HG02884 (cell line): ENCODE measurements around the gene CD200.

Experiments
- ATAC-seq: cut with Tn5 transposase; IDR thresholded peaks from one replicate; pipeline ENCODE4 v1.9.1; 2021; ENCODE audit warnings: mild to moderate bottlenecking, moderate library complexity; ENCODE audit not compliant: unreplicated experiment

The CD200 gene

DNA sequence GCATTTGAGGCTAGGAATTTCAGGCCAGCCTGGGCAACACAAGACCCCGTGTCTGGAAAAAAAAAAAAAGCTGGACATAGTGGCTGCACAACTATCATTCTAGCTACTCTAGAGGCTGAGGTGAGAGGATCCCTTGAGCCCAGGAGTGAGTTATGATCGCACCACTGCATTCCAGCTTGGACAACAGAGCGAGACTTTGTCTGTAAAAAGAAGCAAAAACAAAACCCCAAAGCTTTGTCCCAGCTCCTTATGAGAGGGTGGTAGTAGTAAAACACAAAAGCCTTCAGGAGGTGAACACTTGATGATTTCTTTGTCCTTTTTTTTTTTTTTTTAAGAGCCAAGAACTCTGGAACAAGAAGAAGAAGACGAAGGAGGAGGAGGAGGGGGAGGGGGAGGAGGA, 1.1 kb upstream of the CD200 start:
- ATAC-seq, result no peak

DNA sequence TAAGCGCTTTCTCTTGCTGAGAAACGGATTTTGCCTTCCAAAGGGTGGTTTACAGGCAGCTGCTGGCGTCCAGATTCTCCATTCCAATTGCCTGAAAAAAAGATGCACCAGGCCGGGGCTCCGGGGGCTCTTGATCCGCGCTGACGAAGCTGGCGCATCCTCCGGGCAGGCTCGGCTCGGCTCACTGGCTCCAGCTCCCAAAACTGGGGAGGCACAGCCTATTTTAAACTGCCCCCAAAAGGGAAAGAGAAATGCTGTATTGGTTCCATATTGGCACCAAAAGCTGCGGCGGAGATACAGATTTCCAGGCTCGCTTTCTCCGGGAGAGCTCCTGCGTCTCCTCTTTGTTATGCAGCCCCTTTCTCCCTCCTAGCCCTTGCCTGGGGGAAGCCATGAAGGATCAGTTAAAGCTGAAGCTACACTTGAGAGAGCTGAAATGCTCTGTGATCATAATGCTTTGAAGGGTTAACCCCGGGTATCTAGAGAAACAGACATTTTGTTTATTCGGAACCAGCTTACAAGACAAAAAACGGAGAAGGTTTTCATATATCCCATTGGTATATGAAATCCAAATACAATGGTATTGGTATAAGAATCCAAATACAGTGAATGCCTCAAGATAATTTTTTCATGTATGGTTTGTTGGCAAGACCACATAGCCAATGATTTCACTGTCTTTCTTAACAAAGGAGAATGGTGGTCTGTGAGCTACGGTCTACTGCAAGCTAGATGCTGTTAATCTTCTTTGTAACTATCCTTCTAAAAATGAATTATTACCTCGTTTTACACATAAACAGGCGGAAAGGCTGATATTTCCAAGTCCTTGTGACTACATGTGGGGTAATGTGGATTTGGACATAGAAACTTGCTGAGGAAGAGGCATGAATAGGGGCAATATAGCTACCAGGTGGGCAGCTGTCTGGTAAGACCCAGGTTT, 693 bp downstream of the CD200 start:
- ATAC-seq, result peak; percentile 32

DNA sequence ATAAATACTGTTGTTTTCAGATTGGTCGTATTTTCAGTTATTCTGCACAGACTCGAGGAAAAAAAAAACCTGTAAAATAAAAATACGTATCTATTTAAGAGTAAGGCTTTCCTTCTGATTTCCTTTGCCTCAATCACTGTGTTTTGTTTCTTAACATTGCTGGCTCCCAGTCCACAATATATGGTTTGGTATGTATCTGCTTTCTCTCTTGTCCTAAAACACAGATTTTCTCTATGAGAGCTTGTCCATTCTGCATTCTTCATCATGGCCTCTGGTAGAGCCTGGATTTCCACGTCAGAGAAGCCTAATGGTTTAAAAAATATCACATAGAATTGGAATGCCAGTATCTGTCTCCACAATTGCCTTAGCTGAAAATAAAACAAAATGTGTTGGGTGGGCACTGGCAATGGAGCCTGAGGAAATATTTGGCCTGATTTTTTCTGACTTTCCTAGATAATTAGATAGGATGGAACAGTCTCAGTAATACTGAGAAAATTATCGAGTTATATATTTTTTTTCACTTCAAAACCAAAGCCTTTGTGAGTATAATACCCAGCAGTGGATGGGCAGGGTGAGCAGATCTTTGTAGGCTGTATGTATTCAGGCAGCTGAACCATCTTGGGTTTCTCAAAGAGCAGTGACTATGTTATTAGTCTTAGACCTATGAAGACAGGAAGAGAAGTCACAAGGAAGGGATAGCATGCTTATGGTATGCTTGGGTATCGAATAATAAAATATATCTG, 1.9 kb downstream of the CD200 start:
- ATAC-seq, result no peak

DNA sequence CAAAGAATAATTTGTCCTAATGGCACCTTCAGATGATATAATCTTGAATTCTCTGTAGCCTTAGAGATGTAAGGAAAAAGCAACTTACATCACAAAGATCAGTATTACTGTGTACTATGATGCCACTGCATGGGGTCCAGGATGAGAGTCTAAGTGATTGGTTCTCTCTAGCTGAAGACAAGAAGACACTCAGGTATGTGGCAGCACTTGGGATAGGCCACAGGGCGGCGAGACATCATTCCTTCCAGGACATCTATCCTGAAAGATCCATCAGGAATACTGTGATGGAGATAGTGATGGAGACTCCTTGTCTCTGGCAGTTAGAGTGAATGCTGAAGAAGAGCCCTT, 2.5 kb downstream of the CD200 start:
- ATAC-seq, result no peak

DNA sequence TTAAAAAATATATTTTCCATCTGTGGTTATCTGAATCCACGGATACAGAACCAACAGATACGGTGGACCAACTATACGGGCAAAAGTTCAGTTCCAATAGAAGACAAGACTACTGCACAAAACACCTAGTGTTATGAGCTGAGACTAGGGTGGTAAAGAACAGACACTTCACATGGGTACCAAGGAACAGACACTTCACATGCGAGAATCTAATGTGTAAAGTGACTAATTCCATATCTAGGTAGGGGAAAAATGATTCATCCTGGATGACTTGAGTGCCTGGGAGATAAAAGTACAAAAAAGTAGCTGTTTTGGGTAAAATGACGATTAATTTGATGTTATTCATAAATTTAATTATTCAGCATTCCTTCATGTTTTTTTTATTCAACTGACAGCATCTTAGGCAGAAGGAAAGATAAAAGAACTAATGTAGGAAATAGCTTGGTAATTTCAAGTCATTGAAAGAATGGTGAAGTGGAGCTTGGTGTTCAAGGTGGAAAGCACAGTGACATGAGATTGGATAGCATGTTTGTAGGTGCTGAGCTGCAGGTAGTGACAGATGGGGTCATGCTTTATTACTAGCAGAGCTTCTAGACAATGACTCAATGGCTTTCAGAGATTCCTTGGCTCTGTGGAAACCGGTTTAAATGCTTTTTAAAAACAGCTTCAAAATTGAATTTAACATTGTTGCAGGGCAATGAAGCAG, 5.2 kb downstream of the CD200 start:
- no peak for ATAC-seq

DNA sequence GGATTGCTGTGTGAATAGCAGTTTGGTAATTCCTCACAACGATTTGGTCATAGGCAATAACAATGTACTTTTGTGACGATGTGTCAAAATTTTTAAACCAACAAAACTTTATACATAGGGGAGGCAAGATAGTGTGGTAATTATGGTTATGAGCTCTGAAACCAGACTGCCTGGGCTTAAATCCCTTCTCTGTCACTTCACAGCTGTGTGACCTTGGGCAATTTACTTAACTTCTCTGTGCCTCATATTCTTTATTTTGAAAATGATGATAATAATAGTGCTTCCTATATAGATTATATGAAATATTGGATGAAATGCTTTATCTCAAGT, 5.7 kb downstream of the CD200 start:
- ATAC-seq, result no peak

DNA sequence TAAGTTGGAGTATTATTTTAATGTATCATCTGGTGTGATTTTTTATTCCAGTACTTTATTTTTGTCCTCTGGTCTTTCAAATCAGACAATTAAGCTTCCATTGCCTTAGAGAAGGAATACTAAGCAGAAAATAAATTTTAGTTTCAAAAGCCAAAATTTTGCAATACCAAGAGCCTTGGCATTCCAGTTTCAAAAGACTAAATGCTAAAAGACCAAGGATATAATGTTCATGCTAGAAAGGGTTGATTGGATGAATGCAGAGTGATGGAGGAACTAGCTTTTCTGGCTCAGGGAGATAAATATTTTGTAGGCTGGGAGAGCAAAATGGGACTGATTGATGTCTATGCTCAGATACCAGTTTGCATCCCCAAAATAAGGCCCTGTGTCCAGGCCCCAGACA, 6.2 kb downstream of the CD200 start:
- no peak for ATAC-seq

DNA sequence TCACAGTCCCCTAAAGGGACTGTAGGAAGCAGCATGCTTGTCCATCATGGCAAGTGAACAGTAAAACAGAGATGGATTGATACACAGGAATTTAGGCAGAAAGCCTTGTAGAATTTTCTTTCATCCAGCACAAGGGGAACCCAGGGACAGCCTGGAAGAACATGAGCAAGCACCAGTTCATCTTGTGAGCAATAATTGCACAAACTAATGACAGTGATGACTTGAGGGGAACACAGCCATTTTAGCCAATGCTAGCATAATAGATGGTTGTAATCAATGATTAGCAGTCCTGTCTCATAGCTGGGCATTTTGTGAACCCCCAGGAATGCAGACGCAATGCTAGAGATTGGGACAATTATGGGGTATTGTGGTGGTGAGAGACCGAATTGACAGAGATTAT, 6.7 kb downstream of the CD200 start:
- no peak for ATAC-seq

DNA sequence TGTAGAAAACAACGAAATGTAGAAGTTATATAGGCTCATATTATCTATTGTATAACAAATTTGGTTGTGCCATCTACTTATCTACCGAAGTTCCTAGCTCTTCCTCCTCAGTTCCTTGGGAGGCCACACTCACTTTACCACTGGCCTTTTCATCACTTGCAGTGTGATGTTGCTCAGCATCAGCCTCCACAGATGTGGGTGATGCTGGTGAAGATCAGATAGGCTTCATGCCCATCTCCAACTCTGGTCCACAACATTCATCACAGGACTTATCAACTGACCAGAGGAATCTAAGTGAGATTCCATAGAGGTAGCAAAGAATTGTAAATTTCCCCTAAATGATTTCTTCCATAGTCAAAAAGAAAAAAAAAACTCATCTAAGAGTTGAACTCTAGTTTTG, 8.4 kb downstream of the CD200 start:
- no peak for ATAC-seq

DNA sequence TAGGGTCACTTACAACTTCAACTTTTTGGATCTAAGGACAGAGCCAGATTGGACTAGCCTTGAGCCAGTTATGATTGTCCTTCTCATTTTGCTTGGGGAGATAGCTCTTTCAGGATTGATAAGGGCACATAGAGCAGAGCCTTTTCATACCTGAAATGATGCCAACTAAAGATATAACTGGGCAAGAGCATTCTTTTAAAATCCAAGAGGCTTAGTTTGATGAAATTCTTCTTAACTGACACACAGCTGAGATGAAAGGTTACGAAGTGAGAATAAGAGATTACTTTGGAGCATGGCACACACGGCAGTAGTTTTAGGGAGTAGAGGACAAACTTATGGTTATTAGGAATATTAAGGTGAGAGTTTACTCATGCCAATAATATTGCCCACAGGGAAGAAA, 12.7 kb downstream of the CD200 start:
- ATAC-seq, result no peak

DNA sequence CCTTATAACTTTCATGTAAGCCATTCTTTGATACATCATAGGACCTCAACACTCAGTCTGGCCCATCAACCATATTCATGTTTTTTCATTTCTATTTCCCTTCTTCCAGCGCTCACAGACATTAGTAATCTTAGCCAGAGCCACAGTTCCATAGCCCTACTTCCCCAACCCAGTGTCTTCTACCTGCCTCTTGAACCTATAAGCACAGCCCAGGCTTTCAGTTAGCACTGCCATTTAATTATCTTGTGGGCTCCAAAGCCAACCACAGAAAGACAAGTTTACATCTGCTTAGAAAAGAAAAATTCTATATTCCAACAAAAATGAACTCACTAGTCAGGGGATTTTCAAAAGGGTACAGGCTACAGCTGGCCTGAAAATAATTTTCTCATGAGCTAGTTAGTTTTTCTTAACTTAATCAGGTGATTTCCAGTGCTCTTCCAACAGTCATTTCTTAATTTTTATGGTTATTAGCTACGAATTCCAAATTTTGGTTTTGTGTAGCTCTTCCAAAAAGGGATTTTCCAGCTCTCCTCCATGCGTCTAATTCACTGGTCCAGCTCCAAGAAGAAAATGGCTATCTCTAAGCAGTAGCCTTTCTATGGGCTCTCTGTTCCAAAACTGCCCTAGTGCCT, 13.7 kb downstream of the CD200 start:
- no peak for ATAC-seq

DNA sequence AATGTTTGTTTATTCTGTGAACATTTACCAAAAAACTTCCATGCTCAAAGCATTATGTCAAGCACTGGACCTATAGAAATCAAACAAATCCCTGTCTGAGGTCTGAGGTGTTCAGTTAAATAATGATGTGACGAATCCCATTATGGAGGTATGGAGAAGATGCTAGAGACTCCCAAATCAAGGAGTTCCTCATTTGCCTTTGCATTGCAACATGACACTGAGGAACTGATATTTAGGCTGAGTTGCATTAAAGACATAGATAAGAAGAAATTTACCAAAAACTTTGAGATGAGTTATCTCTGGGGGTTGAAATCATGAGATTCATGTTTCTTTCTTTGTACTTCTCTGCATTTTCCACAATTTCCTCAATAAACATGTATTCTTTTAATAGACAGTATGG, 16.0 kb downstream of the CD200 start:
- no peak for ATAC-seq

DNA sequence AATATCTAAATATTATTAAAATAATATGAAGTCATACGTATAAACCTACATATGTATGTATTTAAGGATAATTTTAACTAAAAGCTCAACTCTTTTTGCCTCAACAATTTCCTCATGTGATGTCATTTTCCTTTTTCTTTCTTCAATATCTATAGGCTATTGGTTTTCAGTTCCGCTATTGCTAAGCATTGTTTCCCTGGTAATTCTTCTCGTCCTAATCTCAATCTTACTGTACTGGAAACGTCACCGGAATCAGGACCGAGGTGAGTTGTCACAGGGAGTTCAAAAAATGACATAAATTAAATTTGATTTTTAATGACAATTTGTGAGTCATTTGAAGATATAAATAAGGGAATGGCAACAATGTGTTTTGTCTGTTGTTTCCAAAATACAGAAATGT, 16.6 kb downstream of the CD200 start:
- no peak for ATAC-seq

DNA sequence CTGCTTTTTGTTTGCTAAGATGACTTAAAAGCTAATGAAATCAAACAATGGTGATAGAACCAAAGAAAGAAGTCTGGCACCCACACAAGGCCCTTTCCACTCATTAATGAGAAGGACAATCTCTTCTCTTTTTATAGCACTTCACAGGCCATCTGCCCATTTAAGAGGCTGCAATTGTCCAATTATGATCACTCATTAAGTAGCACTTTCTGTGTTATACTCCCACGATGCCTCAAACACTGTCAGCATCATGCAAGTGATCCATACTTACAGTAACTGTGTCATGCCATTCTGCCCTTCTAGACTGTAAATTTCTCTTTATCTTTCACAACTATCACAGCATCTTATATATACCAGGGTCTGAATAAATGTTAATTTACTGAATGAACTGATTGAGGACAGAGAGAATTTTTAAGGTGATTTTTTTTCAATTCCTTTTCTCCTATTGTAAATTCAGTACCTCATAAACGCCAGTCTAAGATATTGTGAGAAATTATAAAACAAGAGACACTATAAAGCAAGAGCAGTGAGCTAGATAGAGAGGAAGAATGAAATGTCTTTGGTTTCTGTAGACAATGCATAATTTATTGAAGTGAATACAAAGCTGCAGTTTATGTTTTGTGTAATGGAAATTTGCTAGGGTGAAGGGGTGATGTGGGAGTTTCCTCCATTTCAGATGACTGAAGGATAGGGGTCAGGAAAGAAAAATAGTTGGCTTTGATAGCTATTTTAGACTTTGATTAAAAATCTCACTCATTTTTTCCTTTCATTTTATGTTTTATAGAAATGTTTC, 17.3 kb downstream of the CD200 start:
- ATAC-seq, result no peak

DNA sequence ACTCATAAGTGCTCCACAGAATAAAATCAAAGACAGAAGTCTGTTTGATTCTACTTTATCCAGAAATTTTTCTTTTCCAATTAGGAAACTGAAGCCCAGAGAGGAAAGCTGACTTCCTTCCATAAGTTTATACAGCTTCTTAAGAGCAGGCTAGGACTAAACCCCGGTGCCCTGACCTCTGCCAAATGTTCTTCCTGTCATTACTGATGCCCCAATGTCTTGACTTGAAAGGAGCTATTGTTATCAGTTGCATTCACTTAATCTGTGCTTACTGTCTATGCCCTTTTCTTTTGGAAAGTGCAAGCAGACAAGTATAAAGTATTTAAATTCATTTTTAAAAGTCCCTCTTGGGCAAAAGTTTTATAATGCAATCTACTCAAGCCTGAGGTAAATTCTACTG, 18.1 kb downstream of the CD200 start:
- no peak for ATAC-seq

DNA sequence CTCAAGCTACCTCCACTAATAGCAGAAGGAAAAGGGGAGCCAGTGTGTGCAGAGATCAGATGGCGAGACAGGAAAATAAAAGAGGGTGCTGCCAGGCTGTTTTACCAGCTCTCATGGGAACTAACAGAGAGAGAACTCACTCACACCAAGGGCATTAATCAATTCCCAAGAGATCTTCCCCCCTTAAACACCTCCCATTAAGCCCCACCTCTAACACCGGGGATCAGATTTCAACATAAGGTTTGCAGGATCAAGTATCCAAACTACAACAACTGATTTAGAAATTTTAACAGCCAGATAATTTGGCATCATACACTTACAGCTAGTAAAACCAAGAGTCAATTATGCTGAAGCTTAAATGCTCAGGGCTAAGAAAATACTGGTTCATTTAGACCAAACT, 18.9 kb downstream of the CD200 start:
- ATAC-seq, result no peak

DNA sequence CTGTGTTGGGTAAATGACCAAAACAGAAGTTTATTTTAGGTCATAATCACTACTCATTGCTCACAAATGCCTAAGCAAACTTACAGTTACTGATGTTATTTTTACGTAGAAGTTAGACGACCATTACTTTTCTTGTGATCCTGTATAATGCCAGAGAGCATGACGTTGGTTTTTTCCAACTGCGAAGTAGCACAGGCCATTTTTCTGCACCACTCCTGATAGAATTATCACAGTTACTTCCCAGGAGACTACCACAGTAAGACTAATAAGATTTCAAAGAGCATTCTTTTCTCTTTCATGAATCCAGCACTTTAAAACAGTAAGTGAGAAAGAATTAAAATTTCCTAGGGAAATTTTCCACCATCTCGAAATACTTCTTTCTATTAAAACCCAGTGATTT, 19.8 kb downstream of the CD200 start:
- no peak for ATAC-seq

DNA sequence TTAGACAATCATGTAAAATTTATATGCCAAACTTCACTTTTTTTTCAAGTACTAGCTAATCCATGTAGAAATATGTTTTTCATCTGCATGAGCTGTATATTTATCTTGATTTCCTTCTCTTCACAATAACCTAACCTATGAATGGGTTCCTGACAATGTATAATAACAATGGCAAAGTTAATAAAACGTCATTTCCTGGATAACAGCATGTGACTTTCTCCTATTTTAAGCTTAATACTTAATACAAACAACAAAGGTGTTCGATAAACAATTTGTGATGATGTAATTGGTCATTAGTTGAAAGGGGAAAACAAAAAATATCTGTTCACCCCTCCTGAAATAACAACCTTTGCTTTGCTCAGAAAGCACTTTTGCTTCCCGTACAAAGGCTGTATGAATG, 20.4 kb downstream of the CD200 start:
- ATAC-seq, result no peak

DNA sequence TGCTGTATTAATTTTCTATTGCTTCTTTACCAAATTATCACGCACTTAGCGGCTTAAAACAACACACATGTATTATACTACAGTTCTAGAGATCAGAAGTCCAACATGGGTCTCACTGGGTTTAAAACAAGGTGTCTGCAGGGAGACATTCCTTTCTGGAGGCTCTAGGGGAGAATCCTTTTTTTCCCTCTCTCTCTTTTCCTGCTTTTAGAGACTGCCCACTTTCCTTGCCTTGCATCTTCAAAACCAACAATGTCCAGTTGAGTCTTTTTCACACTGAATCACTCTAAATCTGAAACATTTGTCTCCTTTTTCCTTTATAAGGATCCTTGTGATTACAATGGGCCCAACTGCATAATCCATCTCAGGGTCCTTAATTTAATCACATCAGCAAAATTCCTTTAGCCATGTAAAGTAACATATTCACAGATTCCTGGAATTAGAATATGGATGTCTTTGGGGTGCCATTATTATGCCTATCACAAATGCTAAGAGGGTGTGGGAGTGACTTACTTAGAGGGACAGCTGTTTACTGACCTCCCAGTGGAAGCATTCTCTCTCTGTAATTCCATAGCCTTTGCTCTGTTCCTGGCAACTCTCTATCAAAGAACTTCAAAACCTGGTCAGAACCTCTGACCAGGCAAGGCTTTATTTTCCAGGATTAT, 21.8 kb downstream of the CD200 start:
- ATAC-seq, result no peak

DNA sequence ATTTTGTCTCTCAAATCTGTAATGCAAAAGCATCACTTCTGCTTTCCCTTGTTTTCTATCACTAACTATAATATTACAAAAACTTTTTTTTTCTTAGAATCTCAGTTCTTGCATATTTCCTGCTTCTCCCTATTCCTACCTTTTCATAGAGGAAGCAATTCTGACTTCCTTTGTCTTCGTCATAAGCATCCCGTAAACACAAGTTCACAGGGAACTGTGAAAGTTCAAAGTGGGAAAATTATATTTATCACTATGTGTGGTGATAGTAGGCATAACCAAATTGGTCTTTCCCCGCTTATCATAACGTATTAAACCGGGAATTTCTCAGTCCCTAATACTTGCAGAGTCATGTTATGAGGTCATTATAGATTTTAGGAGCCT, 22.3 kb downstream of the CD200 start:
- no peak for ATAC-seq
